Iris pigment epithelial cell (primary cell): ENCODE measurements around the gene RPL7A.
"Not testable (repeated sequence)": the region's sequence is repeated elsewhere in the genome, so short reads cannot be mapped to it uniquely, and the experiment has no call there.

ENCODE experiments used
- DNase-seq: peaks from one replicate; pipeline ENCODE4 v3.0.0-alpha.2; 2011; ENCODE audit warnings: low read depth

RPL7A gene

DNA sequence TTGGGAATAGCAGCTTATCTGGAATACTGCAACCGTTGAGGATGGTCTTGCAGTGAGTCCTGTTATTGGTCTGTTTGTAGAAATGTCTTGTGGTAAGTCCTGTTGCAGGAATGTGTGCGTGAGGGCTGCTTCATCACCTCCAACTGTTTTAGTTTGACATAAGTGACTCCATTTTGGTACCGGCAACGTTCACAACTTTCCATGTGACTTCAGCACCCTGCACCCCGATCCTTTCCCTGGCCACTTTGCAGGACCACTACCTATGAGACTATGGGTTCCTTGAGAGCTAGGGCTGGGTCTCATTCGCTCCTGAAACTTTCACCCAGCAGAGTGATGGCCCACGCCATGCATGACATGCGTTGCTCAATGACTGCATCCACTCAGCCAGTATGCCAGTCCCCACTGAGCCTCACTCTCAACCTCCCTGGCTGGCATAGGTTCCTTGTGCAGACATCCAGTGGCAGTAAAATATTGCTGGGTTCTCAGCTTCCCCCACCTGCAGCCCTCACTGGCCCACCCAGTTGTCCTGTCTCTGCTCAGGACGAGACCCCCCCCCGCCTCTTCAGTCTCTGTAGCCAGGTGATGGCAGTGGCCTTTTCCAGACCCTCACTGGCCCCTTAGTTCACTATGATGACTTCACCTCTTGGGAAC lies 20.1 kb upstream of the RPL7A start:
- no peak for DNase-seq

DNA sequence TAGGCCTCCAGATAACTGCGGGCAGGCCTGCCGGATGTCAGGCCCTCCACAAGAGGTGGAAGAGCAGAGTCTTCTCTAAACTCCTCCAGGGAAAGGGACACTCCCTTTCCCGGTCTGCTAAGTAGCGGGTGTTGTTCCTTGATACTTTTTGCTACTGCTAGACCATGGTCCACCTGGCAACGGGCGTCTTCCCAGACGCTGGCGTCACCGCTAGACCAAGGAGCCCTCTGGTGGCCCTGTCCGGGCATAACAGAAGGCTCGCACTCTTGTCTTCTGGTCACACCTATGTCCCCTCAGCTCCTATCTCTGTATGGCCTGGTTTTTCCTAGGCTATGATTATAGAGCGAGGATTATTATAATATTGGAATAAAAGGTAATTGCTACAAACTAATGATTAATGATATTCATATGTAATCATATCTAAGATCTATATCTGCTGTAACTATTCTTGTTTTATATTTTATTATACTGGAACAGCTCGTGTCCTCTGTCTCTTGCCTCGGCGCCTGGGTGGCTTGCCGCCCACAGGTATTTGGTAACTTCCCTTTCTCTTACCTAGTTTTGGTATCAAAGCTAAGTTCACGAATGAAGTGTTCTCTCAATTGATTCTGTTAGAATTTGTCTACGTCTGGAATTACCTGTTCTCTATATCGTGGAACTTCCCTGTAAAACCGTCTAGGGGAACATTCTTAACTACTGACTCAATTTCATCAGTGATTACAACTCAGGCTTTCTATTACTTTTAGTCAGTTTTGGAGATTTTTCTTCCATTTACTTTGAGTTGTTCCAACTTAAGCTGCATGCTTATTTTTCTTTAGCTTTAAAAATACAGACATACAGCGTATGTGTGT lies 18.5 kb upstream of the RPL7A start:
- not testable (repeated sequence) for DNase-seq

DNA sequence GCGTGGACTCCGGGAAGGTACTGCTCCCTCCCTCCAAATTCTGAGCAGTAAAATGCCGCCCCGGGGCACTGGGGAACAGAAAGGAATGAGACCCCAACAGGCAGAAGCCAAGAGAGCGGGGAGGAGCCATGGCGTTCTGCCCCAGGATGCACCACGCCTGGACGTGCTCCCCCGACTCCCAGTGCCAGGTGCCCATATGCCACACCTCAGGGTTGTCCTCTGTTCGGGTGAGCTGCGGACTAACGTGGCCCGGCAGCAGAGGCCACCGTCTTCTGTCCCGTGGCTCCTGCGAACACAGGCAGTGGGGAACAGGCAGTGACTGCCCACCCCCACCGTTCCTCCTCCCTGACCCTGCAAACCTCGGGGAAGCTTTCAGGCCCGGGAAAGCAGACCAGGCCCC lies 16.8 kb upstream of the RPL7A start:
- no peak for DNase-seq

DNA sequence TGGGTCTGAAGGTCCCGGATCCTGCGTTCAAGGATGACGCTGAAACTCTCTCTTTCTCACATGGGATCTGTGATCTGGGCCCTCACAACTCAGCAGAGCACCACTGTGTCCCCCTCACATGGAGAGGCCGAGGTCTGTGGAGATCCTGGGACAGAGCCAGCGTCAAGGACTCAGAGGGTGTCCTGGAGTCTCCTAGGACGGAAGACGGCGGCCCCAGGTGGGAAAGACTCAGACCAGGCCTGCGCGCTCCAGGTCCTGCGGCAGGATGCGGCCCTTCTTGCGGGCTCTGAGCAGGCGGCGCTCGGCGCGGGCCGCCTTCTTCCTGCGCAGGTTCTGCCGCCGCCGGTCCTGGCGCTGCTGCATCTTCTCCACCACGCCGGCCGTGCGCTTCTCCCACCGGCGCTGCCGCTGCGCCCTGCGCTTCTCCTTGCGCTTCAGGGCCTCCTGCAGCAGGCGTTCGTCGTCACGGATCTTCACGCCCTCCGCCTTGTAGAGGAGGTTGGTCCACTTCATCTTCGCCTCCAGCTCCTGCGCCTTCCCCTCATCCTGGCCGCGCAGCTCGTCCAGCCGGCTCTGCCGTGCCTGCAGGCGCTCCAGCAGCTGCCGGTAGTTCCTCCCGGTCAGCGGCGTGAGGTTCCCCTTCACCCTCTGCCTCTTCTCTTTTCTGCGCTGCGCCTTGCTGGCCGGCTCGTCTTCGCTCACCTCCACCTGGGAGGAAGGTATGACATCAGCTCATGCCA lies 16.2 kb upstream of the RPL7A start:
- no peak for DNase-seq

DNA sequence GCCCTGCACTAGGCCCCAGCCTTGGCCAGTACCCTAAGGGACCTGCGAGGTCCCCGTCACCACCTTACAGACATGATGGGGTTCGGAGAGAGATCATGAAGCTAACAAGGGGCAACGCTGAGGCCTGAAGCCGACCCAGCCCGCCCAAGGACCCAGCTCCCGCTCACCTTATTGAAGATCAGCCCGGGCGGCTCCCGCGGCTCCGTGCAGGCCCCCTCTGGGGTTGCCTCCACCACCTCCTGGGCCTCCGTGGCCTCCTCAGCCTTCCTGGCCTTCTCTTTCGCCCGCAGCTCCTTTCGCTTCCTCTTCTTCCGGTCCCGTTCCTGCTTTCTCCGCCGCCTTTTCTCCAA lies 15.7 kb upstream of the RPL7A start:
- no peak for DNase-seq

DNA sequence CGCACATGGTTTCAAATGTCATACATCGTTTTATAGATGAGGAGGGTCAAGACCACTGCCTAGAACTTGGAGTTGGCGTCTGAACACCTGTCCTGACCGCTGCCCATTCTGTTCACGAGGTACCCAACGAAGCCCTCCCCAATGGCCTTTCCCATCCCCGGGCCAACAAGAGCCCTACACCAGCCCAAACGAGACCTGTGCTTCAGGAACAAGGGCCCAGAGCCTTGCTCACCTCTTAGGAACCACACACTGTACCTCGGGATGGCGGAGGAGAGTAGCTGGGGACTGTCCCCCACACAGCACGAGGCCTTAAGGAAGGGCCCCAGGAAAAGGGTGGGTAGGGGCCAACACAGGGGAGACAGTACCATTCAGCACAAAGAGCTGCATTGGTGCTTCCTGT lies 15.0 kb upstream of the RPL7A start:
- no peak for DNase-seq

DNA sequence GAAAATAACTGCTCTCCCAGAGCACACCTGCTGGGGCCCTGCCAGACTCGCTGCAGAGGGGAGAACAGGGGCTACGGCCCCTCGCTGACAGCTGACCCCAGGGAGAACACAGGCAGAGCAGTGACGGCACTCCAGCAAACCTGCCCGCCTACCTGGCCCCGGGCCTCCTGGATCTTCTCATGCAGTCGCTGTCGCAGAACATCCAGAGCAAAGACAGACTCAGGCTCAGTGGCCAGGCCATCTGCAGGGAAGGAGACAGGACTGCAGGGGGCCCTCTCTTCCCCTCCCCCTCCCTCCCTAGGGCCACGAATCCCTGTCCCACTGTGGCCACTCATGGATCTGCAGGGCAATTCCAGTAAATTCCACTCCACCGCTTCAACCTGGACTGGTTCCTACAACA lies 14.5 kb upstream of the RPL7A start:
- DNase-seq, result no peak

DNA sequence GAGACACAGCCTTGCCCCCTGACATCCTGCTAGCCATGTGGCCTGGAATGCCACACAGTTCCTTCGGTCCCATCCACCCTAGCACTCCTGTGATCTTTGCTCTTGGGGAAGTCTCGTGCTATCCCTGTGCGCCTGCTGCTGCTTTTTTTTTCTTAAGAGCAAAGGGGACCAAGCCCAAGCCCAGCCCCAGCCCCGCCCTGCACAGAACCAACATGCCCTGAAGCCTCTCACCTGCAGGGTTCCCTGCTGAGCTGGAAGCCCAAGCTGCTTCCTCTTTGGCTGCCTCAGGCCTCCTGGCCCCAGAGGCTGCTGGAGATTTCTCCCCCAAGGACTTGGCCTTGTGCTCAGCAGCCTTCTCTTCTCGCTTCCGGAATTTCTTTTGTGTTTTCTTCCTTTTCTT lies 13.9 kb upstream of the RPL7A start:
- no peak for DNase-seq

DNA sequence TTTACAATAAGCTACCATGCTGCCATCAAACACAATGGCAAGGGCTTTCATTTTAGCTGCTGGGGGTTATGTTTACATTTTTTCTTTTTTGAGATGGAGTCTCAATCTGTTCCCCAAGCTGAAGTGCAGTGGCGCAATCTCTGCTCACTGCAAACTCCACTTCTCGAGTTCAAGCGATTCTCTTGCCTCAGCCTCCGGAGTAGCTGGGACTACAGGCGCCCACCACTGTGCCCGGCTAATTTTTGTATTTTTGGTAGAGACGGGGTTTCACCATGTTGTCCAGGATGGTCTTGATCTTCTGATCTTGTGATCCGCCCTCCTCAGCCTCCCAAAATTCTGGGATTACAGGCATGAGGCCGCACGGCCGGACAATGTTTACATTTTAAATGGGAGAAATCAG lies 13.1 kb upstream of the RPL7A start:
- DNase-seq, result not testable (repeated sequence)

DNA sequence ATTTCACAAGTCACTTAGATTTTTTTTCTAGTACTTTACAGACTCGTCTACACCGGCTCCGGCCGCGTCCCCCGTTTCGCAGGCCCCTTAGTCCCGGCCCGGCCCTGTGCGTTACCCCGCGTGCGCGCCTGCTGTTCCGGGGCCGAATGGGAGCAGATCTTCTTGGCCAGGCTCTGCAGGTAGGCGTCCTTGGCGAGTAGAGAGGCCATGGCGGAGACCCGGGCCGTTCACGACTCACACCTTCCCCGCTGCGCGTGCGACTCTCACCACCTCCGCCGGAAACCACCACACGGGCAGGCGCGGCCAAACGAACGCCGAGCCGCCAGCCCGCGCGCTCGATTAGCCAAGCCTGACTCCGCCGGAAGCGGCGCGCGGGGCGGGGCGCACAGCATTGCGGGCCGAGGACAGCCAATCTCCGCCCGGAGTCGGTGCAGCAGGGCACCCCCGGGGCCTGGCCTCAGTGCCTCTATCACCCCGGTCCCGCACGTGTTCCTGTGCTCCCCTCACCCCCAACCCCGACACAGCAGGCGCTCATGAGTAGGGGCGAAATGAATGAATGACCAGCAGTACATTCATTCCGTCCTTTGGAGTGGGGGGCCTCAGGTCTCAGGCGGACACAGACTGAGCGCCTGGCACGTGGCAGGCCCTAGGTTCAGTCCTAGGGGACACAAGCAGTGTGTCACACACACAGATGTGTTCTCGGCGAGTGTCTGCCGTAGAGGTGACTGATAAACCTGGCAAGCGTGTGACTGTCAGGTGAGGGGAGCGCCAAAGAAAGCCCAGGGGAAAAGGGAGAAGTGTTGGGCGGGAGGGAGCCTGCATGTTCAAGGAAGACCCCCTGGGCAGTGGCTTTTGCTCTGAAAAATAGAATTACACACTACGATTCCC lies 11.8 kb upstream of the RPL7A start, which contains the start of gene SURF6:
TSS of gene SURF6 (minus strand) at position 265 of the 888 bp plus-strand sequence. CDS start at position 209, 56 bp downstream.
- peak; percentile 92 for DNase-seq

DNA sequence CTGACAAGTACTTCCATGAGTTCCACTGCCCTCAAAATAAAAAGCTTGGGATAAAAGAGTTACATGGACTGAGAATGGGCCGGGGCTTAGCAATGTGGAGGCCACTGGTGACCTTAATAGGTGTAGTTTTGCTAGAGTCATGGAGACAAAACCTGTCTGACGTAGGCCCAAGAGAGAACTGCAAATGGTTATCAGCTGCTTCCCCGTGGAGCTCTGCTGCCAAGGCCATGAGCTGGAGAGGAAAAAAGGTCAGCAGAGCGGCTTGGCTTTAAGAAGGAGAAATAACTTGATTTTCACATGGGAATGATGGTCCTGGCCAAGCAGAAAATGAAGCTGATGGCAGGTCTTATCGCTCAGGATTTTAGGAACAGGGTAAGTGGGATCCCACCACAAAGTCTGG lies 8.4 kb upstream of the RPL7A start:
- no peak for DNase-seq

DNA sequence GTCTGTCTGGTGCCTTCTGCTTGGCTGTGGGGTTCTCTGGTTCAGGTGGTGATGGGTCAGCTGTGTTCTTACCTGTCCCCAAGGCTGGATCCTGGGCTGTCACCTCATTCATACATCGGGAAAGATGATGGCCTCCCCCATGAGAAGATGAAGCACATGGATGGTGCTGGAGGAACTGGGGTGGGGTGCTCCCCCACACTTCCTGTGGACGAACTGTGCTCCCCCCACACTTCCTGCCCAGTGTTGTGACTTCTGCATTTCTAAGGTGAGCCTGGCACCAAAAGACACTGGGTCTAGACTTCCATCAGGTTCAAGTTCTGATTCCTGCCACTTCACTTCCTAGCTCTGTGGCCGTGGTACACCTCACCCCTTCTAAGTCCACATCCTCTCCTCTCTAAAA lies 7.8 kb upstream of the RPL7A start:
- DNase-seq, result no peak

DNA sequence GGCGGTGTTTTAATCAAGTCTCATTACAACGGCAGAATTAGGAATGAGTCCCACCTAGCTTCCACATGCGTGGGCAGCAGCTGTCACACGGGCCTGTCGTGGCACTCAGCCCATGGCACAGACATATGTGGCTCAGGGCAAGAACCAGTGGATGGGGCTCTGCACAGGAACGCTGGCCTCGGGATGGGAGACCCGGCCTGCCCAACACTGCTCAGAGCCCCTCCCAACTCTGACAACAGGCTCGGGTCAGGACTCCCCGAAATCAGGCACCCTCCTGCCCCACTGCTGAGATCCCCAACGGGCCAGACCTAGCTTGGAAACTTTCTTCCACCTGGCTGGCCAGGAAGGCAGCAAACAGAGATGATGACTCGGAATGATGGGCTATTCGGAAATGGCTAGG lies 7.1 kb upstream of the RPL7A start:
- no peak for DNase-seq

DNA sequence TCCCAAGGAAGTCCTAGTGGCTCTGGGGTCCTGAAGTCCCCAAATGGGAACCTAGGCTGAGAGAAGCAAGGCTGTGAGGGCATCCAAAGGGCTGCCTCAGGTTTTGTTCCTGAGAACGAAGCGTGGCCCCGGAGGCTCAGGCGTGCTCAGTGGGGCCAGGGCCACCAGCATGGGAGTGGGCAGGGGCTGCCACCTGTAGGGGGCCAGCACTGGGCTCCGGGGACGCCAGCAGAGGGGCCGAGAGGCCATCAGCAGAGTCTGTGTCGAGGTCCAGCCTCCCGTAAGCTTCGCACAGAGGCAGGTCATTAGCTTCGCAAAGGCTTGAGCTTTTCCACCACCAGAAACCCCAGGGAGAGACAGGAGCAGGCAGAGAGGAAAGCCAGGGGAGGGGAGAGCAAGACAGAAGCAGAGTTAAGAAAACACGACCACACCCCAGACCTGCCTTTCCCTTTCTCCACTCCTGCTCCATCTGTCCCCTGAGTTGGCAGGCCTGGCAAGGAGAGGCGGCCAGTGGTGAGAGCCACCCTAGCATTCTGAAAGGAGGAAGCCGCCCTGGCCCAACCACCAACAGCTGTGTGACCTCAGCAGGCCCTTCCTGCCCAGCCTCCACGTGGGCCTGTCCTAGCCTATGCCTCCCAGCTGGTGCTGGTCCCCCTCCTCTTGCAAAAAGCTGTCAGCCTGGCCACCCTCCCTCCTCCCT lies 6.5 kb upstream of the RPL7A start:
- DNase-seq, result no peak

DNA sequence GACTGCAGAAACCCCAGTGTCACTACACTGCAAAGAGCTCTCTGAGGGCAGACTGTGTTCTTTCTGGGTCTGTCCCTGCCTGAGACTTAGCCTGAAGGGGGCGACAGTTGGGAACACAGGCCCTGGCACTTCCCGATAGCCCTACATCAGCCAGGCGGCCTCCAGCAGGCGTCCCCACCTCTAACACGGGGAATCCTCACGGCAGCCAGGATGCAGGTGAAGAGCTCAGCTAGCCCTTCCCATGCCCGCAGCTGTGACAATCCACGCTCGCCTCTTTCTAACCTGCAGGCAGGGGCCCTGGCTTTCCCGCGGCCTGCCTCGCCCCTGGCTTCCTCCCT lies 6.0 kb upstream of the RPL7A start:
- no peak for DNase-seq

DNA sequence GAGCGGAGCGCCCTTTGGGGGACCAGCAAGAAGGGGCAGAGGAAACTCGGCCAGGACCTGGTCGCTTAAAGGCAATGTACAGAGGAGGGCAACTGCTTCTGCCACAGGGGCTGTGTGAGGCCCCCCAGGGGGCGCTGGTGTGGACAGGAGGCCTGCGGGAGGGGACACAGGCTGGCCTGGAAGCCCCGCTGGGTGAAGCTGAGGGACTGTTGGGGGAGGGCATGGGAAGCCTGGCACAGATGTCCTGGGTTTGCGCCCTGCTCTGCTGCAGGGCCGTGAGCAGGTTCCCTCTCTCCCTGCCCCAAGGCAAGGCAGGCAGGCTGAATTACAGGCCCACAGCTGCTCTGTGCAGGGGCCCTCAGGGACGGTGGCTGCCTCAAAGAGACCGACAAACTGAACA lies 5.4 kb upstream of the RPL7A start:
- DNase-seq, result no peak

DNA sequence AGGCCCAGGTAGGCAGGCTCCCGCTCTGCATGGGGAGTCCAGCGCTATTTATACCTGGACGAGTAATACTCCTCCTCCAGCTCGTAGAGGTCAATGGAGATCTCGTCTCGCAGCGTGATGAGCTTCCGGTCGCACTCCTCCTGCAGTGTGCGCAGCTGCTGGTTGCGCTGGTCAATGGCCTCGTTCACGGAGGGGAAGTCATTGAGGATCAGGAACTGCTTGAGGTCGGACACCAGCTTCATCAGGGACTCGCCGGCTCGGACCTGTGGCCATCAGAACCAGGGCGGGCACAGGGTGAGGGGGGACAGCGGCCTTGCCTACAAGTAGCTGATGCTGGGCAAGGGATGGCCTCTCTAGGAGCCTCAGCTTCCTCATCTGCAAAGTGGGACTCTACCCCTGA lies 3.9 kb upstream of the RPL7A start:
- DNase-seq, result no peak

DNA sequence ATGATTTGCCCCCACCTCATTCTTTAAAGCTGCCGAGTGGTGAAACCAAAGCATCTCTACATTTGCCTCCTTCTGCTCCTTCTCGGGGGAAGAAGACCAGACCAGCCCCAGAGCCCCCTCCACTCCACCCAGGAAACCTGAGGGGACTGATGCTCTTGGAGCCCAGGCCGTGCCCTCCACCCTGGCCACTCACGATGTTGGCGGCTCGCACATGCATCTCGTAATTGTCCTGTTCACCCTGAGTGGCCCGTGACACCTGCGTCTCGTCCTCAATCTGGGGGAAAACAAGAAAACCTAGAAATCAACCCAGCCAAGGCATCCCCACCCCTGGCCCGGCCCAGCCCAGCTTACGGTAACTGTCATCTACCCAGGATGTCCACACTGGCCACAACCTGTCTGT lies 3.0 kb upstream of the RPL7A start:
- no peak for DNase-seq

DNA sequence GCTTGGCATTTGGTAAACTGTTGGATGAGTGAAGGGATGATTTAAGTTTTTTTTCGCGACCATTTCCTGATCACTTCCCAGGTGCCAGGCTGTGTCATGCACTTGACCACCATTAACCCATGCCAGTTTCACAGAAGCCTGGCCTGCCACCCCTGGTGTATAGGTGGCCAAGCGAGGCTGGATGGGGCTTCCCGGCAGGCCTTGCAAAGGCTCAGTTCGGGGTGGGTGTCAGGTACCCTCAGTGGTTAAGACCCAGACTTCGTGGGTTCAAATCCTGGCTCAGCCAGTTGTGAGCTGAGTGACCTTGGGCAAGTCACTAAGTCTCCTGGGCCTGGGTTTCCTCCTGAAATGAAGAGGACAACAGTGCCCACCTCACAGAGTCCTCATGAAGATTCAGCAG lies 2.4 kb upstream of the RPL7A start:
- DNase-seq, result no peak

DNA sequence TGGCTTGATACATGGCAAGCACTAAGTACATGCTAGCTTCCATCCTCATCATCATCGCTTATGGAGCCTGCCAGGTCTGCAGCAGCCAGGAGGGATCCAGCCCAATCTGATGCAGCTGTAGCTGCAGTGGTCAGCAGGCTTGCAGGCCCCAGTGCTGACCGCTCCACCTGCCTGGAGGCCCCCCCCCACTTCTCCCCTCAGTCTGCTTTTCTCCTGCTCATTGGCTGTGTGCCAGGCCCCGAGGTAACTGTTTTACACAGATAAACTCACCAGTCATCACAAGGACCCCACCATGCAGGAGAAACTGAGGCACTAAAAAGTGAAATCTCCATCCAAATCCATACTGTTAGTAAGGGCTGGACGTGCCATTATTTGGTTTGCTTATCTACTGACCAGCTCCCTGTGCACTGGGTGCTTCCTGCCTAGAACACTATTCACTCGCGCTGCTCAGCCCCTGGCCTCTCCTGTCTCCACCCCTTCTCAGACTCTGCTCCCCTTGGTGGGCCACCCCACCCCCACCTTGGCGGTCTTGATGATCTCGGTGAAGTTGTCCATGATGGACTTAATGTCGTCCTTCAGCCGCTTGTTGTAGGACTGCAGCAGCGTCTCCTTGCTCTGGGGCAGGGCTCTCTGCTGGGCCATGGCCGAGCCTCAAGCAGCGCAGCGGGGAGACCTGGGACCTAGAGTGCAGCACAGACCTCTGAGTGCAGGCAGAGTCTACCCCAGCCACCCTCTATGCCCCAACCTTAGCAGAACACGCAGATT lies 1.8 kb upstream of the RPL7A start:
- no peak for DNase-seq

DNA sequence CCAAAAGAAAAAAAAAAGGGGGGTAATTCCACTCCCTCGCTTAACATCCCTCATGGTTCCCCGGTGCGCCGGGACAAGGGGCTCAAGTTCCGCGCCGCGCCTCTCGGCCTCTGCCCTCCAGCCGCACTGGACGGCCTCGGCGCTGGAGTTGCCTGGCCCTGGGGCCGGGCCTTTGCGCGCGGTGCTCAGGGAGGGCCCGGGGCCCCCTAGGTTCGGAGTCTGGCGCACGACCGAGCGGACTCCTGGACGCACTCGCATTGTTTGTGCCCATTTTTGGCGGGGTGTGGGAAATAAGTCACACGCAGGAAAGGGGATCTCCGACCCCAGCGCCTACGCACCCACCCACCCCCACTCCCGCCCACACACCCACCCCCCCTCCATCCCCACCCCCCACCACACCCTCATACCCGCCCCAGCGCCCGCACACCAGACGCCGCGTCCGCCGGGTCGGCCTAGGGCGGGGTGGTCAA lies 468 bp upstream of the RPL7A start:
- no peak for DNase-seq
